Loucy (cell line): ENCODE results near the gene MTG2.

Experiments
- EZH2phosphoT487 ChIP-seq: fragments of 200-600 bp; IDR thresholded peaks from 2 replicates; pipeline ENCODE4 v1.6.1; 2018; ENCODE audit warnings: antibody characterized with exemption, mild to moderate bottlenecking, moderate library complexity, borderline replicate concordance
- TF ChIP-seq, protein P1 (sequence below): fragments of 200-600 bp; sonication (generic); conservative IDR thresholded peaks from 2 replicates; pipeline ENCODE4 v1.5.1; 2014; ENCODE audit warnings: mild to moderate bottlenecking, antibody characterized with exemption, low read length

DNA sequence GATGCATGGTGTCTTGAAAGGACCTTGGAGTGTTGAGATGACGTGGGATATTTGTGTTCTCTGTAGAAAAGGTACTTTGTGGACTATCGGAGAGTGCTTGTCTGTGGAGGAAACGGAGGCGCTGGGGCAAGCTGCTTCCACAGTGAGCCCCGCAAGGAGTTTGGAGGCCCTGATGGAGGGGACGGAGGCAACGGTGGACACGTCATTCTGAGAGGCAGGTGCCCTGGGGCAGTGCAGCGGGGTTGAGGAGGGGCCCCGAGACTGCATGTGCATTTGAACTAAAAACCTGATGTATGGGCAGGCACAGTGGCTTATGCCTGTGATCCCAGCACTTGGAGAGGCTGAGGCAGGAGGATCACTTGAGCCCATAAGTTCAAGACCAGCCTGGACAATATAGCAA, 12.9 kb downstream of the MTG2 start:
- TF ChIP-seq, protein P1, sequence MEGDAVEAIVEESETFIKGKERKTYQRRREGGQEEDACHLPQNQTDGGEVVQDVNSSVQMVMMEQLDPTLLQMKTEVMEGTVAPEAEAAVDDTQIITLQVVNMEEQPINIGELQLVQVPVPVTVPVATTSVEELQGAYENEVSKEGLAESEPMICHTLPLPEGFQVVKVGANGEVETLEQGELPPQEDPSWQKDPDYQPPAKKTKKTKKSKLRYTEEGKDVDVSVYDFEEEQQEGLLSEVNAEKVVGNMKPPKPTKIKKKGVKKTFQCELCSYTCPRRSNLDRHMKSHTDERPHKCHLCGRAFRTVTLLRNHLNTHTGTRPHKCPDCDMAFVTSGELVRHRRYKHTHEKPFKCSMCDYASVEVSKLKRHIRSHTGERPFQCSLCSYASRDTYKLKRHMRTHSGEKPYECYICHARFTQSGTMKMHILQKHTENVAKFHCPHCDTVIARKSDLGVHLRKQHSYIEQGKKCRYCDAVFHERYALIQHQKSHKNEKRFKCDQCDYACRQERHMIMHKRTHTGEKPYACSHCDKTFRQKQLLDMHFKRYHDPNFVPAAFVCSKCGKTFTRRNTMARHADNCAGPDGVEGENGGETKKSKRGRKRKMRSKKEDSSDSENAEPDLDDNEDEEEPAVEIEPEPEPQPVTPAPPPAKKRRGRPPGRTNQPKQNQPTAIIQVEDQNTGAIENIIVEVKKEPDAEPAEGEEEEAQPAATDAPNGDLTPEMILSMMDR: no peak
- no peak for TF ChIP-seq EZH2phosphoT487
